Measurements from ENCODE around the gene TESK2. TPM values are rescaled to one million over a fixed set of nuclear protein-coding genes. Genes with fewer than 3 reads are reported as not detected.
A peak's percentile ranks its signal among the peaks of the same experiment; 100 is the strongest.

The TESK2 gene
- total and polyA plus RNA-seq, 2 of the 8 experiments (the other 6 are each of a cell fraction or from before 2014, with no cell fraction given) = 10.8 to 12.6 TPM

GRCh38 chr1:45326627-45327623 lies 164.0 kb downstream of the TESK2 start, which contains the start of gene HPDL:
TSS of gene HPDL (plus strand) at chr1:45326895. CDS start at chr1:45327149, 254 bp downstream.
- peaks cover 3 to 22% of the 10 kb centered on the region in 2 experiments; a peak in 3 of 4 replicates for H3K79me2 ChIP-seq (ENCODE audit: control insufficient read depth in 1 of 2, insufficient read depth in 2 of 2, low read length in 2 of 2)
- ChIA-PET POLR2A (ENCODE audit: partially characterized antibody) (interaction anchor here (0.7 to 16.3 kb wide), 30 partner anchors 12 to 551 kb away, joined by 3 to 472 read pairs (median 5); partner anchors contain the start of genes CCDC163, HECTD3, MMACHC and MUTYH), CTCF (ENCODE audit: partially characterized antibody) (interaction anchor here (0.6 to 5.3 kb wide), 16 partner anchors 10 to 527 kb away, joined by 3 to 29 read pairs (median 4); partner anchors contain the start of genes MUTYH, PLK3 and TOE1)
- H2BK12ac ChIP-seq (ENCODE audit: low read depth, low read length) = peak within 1 kb of the TSS; percentile 77
- no peak within 1 kb of the TSS; the same call in 1 of the 2 replicates for H2BK20ac ChIP-seq (ENCODE audit: low read length)
- peak within 1 kb of the TSS; percentile 89 for H4K91ac ChIP-seq (replicated peaks; ENCODE audit: insufficient read length, low read length)
- no peak for FAIRE-seq
- H4K8ac ChIP-seq (ENCODE audit: extremely low read depth, insufficient read depth, low read length) = peak within 1 kb of the TSS; percentile 91
- peak within 1 kb of the TSS; percentile 91 for H2AK5ac ChIP-seq (ENCODE audit: low read depth, low read length)
- peaks cover 8 to 24% (median 14%) of the 10 kb centered on the region in 4 experiments; a peak in 6 of 7 replicates for H3K4me1 ChIP-seq (replicated peaks in 1 of 4; ENCODE audit: control insufficient read depth in 3 of 4, insufficient read depth in 4 of 4, low read length in 3 of 4)
- H3K4me3 ChIP-seq (ENCODE audit: extremely low read depth in 1 of 4, insufficient read depth in 2 of 4, low read depth in 3 of 4, low read length in 4 of 4) = peak within 1 kb of the TSS; percentile 61 to 69 (median 64)
- peaks cover 11% of the 10 kb centered on the region; the same call in 1 of the 2 replicates for H3K23me2 ChIP-seq (ENCODE audit: low read depth, low read length)
- H3K4ac ChIP-seq (replicated peaks; ENCODE audit: insufficient read length, low read depth, low read length) = peak within 1 kb of the TSS; percentile 87
- peaks cover 0 to 26% (median 6%) of the 10 kb centered on the region in 4 experiments; a peak in 3 of 8 replicates for H3K36me3 ChIP-seq (ENCODE audit: control insufficient read depth in 2 of 4, insufficient read depth in 4 of 4, low read length in 3 of 4)
- peak within 1 kb of the TSS; percentile 99 for H3K18ac ChIP-seq (ENCODE audit: extremely low read depth, low read length)
- H3K4me2 ChIP-seq (ENCODE audit: insufficient read depth in 1 of 2, low read depth in 2 of 2, low read length in 2 of 2) = peak within 1 kb of the TSS; percentile 71 to 89
- peak within 1 kb of the TSS; percentile 83 for H3K56ac ChIP-seq (replicated peaks; ENCODE audit: insufficient read length, low read depth, low read length)
- no peak within 1 kb of the TSS for H3K14ac ChIP-seq (ENCODE audit: insufficient read length)
- H3K23ac ChIP-seq (ENCODE audit: insufficient read length) = no peak within 1 kb of the TSS
- peak; percentile 64 to 85 for DNase-seq (ENCODE audit: low read depth in 1 of 2, low spot score in 2 of 2)
- 0 out of 2 replicates have a peak within 1 kb of the TSS, but pooled peaks have one; percentile 21 for H2BK15ac ChIP-seq (ENCODE audit: low read length)
- H3K27me3 ChIP-seq (replicated peaks in 1 of 4; ENCODE audit: control insufficient read depth in 3 of 4, extremely low read depth in 1 of 4, insufficient read depth in 3 of 4, low read length in 3 of 4) = no peaks in the 10 kb centered on the region
- H2AFZ ChIP-seq (ENCODE audit: low read length) = no peak within 1 kb of the TSS
- H4K5ac ChIP-seq (ENCODE audit: insufficient read length, low read depth, low read length) = peak within 1 kb of the TSS; percentile 73
- H3K79me1 ChIP-seq (ENCODE audit: low read depth, low read length) = peaks cover 5% of the 10 kb centered on the region; the same call in 1 of the 2 replicates
- peak within 1 kb of the TSS; percentile 64; the same call in 1 of the 2 replicates for H2BK5ac ChIP-seq (ENCODE audit: low read depth, low read length)
- peak within 1 kb of the TSS; percentile 62 to 87 (median 85) for H3K9ac ChIP-seq (replicated peaks in 1 of 4; ENCODE audit: extremely low read depth in 1 of 4, low read depth in 3 of 4, low read length in 3 of 4)
- H3K27ac ChIP-seq (ENCODE audit: low read depth, low read length) = peak within 1 kb of the TSS; percentile 65; the same call in 1 of the 2 replicates
- no peaks in the 10 kb centered on the region for H3K9me3 ChIP-seq (ENCODE audit: insufficient read depth in 2 of 2, low read depth in 1 of 2, low read length in 1 of 2)
- H2BK120ac ChIP-seq (replicated peaks; ENCODE audit: low read depth, low read length) = peak within 1 kb of the TSS; percentile 47
- 13% methylated on average over 83 of the region's 96 CpGs; no CpG with 5 or more reads in 1 of the 2 experiments for WGBS, 2 experiments (ENCODE audit: extremely low coverage in 1 of 2, insufficient coverage in 1 of 2, insufficient read length in 1 of 2, insufficient replicate concordance in 2 of 2, low coverage in 1 of 2, low lambda C conversion rate in 2 of 2, missing lambda C conversion rate in 1 of 2)
- peaks cover 0 to 2% of the 10 kb centered on the region in 2 experiments for H4K20me1 ChIP-seq (replicated peaks in 1 of 2; ENCODE audit: control insufficient read depth in 1 of 2, insufficient read depth in 2 of 2, low read length in 2 of 2)
- TF ChIP-seq RXRA (IDR thresholded peaks at IDR 0.05; ENCODE audit: insufficient read depth, low read depth, low read length) (no peak), HDAC6 (IDR thresholded peaks at IDR 0.05; ENCODE audit: low read depth, low read length) (no peak), TCF12 (IDR thresholded peaks at IDR 0.05; ENCODE audit: low read depth, low read length) (0 out of 2 replicates have a peak, but pooled peaks have one; percentile 39), CREB1 (IDR thresholded peaks at IDR 0.05) (peak; percentile 67), EGR1 (IDR thresholded peaks at IDR 0.05; ENCODE audit: borderline replicate concordance, low read depth, low read length) (peak; percentile 41; the same call in 1 of the 2 replicates), KDM4A (IDR thresholded peaks at IDR 0.05; ENCODE audit: low read depth, low read length, severe bottlenecking) (peak; percentile 29), POLR2AphosphoS5 (IDR thresholded peaks at IDR 0.05; ENCODE audit: low read depth, low read length) (peak; percentile 99), POU5F1 (IDR thresholded peaks at IDR 0.05; ENCODE audit: low read depth, low read length) (no peak), SP2 (IDR thresholded peaks at IDR 0.05; ENCODE audit: low read length) (no peak), ASH2L (IDR thresholded peaks at IDR 0.05; ENCODE audit: low read length) (peak; percentile 83), SIRT6 (IDR thresholded peaks at IDR 0.05; ENCODE audit: low read length) (no peak)
